ENCODE data around the gene MGLL.

Gene MGLL

DNA sequence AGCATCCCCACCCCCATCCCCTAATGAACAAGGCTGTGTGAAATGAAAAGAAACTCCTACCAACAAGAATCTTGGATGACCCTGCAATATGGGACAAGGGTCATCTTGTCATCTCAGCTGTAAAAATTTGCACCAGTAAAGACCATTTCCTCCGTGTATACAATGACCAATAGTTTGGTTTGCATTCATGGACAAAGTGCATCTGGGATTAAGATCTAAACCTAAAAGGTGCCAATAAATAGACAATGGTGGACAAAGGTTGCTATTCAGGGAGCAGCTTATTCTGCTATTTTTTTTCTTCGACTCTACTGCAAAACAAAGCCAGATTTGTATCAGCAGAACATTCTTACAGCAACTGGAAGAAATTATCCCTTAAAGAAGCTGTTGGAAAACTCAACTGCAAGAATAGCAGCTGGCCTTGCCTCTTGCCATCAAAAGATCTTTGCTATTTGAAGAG lies 8.0 kb downstream of the MGLL start:
- DNase-seq (ENCODE audit: low read depth in 3 of 3), result no peak

DNA sequence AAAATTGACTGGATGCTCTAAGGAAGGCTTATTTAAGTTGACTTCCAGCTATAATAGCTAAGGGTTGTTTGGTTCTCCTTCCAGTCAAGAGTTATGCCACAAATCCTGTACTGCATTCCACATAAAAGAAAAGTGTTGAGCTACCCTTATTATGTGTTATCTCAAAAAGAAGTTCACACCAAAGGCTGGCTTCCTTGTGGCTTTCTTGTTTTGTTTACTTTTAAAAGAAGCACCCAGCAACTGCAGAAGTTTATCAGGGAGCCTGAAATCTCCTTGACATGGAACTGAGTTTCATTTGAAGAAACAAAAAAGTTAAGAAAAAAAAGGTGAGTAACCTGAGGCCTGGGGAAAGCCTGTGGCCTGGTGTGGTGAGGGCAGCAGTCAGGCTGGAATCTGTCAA lies 10.2 kb downstream of the MGLL start:
- no peak for DNase-seq (ENCODE audit: low read depth in 3 of 3)

DNA sequence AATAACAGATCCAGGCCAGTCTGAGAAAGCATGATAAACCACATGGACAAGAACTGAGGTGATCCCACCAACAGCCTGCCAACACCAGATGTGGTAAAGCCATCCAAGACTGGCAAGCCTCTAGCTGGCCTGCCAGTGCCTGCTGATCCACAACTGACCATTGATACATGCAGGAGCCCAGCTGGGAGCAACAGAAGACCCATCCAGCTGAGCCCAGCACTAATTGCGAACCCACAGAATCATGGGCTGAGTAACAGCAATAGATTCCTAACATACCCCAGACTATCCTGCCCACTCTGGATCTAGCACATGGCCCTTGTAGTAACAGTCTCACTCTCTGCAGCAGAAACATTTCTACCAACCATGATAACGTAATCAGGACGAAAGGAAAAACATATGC lies 10.6 kb downstream of the MGLL start:
- DNase-seq (ENCODE audit: low read depth in 3 of 3), result no peak

DNA sequence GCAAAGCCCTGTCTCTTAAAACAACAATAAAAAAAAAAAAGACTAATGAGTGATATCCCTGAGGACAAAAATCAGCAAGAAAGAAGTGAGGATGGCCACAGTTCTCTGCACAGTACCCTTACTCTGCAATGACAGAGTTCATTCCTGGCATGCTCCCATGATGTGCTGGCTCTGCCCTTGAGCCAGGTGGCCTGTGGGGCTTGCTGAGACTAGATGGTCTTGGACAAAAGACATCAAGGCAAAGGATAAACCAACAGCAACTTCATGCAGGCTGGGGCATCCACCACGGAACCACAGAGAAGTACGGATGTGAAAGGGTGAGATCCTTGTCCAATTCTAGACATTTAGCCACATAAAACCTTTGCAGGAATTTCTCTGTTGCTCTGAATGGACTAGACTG lies 12.7 kb downstream of the MGLL start:
- no peak for DNase-seq (ENCODE audit: low read depth in 3 of 3)

DNA sequence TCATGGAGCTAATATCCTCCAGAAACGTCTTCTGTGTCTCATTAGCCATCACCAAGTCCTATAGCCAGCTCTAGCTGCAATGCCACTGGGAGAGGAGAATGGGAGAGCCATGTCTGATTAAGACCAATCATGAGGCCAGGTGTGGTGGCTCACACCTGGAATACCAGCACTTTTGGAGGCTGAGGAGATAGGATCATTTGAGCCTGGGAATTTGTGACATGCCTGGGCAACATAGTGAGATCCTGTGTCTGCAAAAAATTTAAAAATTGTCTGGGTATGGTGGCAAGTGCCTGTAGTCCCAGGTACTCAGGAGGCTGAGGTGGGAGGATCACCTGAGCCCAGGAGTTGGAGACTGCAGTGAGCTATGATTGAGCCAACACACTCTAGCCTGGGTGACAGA lies 13.1 kb downstream of the MGLL start:
- no peak for DNase-seq (ENCODE audit: low read depth in 3 of 3)

DNA sequence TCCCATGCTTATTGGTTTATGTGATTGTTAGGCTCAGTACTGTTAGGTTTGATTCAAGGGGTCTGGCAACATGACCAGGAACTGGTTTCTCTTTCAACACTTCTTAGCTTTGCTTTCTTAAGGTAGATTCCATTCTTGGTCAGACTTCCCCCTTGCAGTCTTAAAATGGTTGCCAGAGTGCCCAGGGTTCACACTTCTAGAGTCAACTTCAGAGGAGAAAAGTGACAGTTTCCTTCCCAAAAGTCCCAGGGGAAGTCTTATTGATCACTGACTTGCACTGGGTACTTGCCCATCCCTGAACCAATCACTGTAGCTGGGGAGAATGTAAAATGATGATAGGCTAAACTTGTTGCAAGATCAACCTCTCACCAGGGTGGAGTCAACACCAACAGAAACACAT lies 14.1 kb downstream of the MGLL start:
- DNase-seq (ENCODE audit: low read depth in 3 of 3), result no peak

DNA sequence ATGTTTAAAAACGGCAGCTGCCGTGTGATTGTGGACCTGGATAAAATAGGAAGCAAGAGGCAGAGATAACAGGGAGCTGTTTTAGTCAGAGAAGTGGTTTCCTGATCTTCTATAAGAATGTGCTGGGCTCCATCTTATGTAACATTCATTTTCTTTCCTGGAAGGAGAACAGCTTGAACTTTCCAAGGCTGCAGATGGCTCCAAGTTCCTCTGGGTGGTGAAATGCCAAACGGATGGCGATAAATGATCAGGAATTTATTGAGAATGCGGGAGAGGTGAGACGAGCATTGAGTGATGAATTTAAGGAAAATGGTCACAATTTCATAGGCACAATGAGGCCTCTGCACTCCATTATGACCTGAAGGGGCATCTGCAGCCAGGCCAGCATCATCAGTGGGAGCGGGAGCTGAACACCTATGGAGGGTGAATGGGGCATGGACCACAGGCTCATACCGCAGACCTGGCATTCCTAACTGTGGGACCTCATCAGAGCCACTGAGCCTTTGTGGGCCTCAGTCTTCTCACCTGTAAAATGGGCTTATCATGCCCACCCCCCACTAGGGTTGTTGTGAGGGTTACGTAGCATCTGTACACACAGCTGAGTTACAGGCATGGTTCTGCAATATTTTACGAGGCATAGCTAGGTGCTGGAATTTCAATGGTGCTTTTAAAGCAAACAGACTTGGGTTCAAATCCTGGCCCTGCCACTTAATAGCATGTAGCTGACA lies 17.1 kb downstream of the MGLL start:
- no peak for DNase-seq (ENCODE audit: low read depth in 3 of 3)

DNA sequence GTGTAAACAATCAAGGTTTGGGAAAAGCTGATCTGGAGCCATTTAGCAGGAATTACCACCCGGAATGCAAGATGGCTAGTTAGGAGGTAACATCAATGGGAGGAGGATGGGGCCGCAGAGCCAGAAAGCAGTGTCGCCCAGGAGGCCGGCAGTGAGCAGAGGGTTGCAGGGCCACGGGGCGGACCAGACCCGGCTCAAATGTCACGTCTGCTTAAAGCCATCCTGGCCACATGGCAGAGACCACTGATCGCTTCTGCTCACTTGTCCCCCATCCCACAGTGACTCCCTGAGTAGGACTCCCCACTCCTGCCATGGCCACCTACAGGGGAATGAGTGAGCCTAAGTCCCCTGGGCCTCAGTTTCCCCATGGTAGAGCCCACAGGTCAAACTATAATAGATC lies 18.2 kb downstream of the MGLL start:
- no peak for DNase-seq (ENCODE audit: low read depth in 3 of 3)

DNA sequence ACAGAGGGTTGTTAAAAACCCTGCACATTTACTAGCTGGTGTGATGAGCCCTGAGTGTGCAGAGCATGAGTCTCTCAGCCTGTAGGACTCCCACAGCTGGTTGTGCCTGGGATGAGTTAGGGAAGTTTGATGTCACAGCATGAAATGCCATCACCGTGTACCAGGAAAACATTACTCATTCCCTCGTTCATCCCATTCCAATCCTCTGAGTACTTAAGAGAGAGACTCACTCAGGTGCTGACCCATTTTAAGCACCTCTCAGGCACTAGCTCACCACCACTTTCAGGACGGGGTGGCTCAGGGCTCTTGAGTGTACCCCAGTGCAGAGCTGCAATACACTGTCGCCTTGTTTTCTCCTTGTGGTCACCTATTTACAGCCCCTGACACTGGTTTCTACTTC lies 18.7 kb downstream of the MGLL start:
- DNase-seq (ENCODE audit: low read depth in 3 of 3), result no peak

DNA sequence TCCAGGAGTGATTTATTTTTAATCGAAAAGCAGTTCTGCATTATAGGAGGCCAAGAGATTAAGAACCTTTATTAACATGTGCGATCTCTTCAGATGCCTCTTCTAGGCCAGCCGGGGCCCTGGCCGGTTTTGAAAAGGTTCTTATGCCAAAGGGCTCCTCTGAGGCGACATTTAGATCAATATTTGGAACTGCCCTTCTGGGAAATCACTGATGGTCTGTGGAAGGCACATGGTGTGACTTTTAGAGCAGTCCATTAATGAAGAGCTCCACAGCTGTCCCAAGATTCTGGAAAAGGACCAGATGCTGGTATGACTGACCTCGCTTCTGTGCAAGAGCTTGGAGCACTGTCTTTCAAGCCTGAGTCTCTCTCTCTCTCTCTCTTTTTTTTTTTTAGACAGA lies 19.7 kb downstream of the MGLL start:
- no peak for DNase-seq (ENCODE audit: low read depth in 3 of 3)

DNA sequence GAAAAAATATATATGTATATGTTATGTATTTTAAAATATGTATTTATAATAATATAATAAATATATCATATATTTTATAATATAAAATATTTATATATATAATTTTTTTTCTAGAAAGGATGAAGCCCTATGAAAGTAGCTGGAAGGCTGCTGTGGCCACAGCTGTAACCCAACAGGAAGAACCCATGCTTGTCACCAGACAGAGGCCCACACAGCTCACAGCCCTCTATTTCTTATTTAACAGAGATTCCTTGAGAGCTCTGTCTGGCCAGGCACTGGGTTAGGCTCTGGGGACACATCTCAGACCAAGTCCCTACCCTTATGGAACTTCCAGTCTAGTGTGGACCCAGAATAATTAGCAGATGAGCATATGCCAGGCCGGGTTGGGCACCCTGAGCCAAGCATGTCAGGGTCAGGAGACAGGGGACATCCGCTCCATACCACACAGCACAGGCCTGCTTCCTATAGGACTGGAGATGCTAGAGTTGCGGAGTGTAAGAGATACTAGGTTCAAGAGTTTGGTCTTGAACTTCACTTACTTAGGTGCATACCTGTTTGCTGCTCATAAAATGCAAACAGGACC lies 20.5 kb downstream of the MGLL start:
- DNase-seq (ENCODE audit: low read depth in 3 of 3), result no peak

DNA sequence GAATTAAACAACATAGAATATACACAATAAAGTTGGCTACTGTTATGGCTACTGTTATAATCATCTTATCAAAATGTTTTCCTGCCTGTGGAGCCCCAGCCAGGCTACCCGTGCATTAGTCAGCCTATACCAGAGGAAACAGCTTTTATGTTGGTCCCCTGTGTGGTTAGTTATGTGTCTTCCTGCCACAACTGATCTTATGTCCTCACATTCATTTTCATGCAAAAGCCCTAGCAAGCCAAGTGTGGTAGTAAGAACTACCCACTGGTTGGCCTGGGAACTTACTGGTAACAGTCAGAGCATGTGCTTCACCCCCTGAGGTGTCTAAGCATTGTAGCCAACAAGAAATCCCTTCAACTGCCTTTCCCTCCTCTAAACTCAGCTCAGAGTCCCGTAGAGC lies 21.8 kb downstream of the MGLL start:
- DNase-seq (ENCODE audit: low read depth in 3 of 3), result no peak

DNA sequence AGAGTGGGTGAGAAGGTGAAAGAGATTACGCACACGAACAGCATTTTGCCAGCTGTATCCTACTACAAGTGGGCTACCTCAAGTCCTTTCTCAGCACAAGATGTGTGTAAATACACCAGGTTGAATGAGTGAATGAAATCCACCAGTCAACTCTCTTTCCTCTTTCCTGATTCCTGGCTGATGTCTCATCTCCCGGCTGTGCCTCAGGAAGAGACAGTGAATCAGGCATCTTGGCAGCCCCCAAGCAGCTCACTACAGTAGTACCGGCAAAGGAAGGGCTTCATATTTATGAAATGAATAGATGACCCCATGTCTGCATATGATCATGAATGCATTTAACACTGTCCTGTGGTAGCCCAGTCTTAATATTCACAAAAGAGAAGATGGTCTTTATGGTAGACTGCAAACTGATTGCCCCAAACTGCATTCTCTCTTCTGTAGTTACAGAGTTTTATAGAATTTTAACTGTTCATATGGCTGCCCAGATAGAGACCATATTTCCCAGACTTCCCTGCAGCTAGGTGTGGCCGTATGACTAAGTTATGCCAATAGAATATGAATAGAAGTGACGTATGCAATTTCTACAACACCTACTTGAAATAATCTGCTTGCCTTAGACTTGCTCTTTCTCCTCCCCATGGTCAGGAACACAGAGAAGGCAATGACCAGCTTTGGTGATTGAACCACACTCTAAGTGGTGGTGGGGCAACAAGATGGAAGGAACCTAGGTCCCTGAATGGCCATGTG lies 22.7 kb downstream of the MGLL start:
- DNase-seq (ENCODE audit: low read depth in 3 of 3), result no peak

DNA sequence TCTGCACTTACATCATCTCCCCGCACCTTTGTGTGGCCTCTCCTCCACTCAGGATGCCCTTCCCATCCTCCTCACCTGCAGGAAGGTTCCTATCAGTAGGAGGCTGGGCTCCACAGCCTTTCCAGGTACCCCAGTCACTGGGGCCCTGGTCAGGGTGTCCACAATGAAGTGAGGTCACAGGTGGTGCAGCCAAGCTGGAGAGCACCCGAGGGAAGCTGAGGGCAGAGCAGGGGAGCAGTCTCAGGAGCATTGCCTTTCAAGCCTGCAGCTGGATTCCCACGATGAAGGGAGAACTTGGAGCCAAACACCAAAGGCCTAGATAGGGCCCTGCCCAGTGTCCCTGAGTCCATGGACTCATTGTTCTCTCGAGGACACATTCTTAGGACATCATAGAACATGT lies 23.6 kb downstream of the MGLL start:
- no peak for DNase-seq (ENCODE audit: low read depth in 3 of 3)

DNA sequence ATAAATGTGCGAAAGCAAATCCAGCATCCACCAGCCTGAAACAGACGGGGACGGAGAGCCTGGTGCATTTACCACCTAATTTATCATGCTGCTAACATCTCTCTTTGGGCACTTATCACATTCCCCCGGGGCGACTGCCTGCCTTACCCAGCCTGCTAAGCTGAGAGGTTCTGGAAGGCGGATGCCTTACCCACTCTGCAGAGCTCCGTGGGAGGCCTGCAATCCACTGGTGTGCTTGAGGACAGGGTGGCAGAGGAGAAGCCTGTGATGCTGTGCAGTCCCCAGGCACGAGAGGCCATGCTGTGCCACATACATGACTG lies 25.5 kb downstream of the MGLL start:
- no peak for DNase-seq (ENCODE audit: low read depth in 3 of 3)

DNA sequence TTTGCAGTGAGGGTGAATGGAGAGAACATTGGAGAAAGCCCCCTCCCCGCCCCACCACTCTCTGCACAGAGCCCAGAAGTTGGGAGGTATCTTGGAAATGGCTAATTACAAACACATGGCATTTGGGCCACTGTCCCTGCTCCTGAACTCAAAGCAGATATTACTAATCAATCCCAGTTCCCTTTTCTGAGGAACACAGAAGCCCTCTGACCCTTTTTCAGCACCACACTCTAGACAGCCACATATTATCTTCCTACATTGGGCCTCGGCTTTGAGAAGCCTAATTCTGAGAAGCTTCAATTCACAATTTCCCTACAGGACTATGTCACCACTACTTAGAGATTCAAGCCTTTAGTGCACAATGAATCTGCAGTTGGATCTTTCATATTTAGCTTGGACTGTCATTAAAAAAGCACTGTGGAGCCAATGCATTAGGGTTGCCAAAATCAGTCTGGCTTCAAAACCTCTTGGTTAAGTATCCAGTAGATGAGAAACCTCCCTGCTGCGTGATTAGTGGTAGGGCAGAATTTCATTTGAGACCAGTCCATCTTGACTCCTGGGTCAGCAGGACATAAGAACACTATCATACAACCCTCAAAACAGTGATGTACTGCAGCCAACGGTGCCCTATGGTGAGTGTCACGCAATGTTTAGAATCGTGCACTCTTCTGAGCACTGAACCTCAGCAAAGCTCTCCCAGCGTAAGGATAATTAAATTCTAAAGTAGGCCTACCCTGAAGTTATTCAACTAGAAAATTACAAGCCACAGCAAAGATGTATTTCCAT lies 26.1 kb downstream of the MGLL start:
- no peak for DNase-seq (ENCODE audit: low read depth in 3 of 3)

DNA sequence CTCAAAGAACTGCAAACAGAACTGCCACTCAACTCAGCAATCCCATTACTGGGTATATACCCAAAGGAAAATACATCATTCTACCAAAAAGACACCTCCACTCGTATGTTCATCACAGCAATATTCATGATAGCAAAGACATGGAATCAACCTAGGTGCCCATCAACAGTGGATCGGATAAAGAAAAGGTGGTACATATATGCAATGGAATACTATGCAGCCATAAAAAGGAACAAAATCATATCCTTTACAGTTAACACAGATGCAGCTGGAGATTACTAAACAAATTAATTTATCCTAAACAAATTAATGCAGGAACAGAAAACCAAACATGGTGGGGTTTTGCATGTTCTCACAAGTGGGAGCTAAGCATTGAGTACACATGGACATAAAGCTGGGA lies 27.3 kb downstream of the MGLL start:
- DNase-seq (ENCODE audit: low read depth in 3 of 3), result no peak

DNA sequence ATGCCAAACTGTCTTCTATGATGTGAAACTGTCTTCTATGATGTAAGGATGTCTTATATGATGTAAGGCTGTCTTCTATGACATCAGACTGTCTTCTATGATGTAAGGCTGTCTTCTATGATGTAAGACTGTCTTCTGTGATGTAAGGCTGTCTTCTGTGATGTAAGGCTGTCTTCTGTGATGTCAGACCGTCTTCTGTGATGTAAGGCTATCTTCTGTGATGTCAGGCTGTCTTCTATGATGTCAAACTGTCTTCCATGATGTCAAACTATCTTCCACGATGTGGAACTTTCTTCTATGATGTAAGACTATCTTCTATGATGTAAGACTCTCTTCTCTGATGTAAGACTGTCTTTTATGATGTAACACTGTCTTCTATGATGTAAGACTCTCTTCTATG lies 27.9 kb downstream of the MGLL start:
- DNase-seq (ENCODE audit: low read depth in 3 of 3), result no peak

DNA sequence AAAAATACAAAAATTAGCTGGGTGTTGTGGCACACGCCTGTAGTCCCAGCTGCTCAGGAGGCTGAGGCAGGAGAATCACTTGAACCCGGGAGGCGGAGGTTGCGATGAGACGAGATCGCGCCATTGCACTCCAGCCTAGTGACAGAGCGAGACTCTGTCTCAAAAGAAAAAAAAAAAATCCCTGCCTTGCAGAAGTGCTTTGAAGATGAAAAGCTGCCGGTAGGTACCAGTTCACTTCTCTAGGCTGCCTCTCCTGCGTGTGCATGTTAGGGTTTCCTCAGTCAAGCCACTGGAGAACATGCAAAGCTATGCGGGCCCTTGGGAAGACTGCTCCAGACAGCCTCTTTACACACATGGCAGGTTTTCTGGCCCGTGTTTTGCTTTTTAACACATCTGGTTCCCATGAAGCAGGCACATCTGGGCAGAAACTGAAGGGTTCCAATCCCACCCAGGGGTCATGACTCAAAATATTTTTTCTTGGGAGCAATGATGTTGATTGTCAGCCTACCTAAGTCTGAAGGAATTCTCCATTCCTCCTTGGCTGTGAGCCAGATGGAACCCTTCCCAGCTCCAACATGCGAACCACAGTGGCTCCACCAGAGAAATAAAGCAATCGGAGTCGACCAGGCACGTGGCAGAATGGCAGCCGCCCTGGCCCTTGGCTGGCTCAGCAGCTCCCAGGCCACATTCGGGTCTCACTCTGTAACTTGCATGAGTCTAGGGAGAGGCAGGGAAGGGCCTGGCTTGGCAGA lies 29.6 kb downstream of the MGLL start:
- DNase-seq (ENCODE audit: low read depth in 3 of 3), result no peak

DNA sequence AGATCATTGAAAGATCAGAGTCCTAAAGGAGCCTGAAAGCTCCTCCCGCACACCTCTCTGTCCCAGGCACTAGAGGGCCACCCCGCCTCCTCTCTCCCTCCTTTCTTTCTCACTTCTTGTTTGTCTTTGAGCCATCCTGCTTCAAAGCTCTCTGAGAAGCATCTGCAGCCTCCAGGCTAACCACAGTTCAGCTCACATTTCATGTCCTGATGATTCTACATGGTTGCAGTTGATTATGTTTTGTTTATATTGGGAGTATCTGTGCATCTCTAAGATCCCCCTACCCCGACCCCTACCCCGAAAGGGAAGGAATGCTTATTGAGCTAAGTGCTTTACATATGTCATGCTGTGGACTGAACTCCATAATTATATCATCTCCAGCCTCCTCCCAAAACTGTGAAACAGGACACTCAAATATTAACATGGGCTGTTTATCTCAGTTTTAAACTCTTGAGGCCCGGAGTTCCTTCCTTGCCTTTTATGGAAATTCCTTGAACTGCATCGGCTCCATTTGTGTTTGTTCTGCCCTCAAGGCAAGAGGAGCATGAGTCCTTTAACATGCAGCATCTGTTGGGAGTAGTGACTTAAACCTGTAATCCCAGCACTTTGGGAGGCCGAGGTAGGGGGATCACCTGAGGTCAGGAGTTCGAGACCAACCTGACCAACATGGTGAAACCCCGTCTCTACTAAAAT lies 30.9 kb downstream of the MGLL start:
- no peak for DNase-seq (ENCODE audit: low read depth in 3 of 3)

DNA sequence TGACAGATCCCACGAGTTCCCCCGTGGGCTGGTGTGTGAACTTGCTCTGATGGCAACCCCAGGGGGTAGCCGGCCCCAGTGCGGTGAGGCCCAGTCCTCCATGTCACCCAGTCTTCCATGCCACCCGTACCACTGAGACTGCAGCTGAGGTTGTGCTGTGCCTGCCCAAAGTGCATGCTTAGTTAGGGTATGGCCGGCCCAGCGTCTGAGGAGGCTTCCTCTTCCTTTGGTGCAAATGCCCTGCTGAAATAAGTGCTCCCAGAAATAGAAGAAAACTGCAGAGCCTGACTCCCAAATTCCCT lies 31.5 kb downstream of the MGLL start:
- no peak for DNase-seq (ENCODE audit: low read depth in 3 of 3)
